Stimulated activated CD4-positive, alpha-beta T cell treated with anti-CD3 and anti-CD28 coated beads, Interleukin-1b, Interleukin-23, amount 100 ng/mL, for 1 hour (primary cell): ENCODE data around the gene ADARB2.

Experiments used
- DNase-seq, 2 donors: peaks; one replicate each; pipeline ENCODE4 v3.0.0-alpha.2; 2020; ENCODE audit warnings: low read depth in 2 of 2

ADARB2 gene

DNA sequence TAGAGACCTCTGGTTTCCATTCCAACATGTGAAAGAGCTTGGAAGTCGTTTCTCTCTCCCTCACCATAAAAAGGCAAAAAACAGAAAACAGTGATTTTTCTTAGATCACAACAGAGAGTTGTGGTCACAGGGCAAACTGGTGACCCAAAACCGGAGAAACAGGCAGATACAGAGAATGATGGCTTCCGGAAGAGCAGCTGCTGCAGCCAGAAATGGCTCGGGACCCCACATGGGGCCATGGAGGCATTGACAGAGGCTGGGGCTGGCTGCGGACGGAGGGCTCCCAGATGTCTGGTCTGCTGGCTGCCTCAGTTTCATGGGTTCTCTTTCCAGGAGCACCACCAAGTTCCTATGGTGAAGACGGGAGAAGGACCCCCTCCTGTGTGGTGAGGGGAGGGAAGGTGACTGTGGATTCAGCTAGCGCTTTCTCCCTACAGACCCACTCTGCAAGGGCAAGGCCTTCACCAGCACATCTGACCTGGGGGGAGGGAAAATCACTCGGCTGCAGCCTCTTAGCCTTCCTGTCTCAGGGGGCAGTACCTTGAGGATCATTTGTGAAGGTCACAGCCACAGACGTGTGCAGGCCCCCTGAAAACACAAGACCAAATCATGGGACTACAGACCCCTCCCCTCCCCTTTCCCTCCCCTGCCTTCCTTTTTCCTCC, 599.7 kb downstream of the ADARB2 start:
- DNase-seq, result no peak

DNA sequence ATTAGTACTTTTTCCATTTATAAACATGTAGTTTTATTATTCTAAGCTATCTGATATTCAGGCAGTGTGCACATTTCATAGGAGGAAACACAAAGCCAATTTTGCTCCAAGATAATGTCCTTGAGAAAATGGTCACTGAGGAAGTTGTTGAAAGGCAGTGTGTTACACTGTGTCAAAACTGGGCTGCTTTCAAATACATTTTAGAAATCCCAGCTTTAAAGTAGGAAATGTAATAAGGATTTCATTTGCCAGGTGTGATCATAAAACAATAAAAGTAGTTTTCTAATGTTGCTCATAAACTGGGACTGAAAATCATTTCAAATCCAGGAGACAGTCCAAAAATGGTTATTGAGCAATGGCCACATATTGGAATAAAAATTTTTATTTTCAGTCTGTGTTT, 601.1 kb downstream of the ADARB2 start:
- no peak for DNase-seq

DNA sequence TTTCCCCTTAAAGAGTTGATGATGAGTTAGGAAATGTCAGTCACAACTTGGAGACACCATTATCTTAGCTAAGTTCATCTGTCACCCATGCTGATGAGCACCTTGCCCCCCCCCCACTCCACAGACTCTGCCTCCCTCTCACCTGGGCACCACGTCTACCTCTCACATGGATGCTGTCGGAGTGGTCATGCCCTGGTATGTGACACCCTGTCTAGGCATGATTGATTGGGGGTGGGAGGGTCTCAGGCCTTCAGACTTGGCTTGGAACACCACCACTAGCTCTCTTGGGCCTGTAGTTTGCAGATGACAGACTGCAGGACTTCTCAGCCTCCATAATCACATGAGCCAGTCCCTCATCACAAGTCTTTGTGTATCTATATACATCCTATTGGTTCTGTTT, 603.2 kb downstream of the ADARB2 start:
- DNase-seq, result no peak

GRCh38 chr10:1133495-1134045, 603.8 kb downstream of the ADARB2 start:
- no peak for DNase-seq

GRCh38 chr10:1132584-1132983, 604.7 kb downstream of the ADARB2 start:
- DNase-seq, result no peak

DNA sequence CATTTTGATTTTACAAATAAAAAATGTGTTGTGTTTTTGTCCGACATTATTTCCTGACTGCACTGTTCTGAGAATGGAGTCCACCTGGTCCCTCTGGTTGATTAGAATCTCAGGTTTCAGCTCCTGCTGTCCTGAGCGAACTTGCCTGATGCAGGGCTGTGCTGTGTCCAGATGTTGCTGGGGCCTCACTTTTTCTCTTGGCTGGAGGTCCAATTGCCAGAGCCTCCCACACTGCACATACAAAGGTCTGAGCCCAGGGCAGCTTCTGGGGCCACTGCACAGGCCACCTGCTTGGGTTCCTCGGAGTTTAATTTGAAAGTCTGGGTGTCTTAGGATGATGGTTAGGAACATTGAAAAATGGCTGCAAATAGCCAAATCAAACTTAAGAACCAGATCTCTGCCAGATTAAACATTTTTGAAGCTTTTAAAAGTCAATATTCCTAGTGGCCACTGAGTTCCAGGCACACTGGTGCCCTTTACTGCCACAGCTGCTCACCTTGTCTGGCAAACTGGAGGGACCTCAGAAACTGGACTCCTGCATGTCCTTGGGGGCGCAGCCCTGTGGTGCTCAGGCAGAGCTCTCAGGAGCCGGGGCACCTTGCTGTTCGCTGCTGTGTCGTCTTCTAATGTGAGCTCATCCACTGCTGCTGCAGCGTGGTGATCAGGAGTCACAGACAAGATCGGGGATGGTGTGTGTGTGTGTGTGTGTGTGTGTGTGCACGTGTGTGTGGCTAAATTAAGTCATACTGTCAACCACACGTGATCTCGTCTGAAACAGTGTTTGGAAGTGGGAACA, 606.1 kb downstream of the ADARB2 start:
- no peak for DNase-seq

- DNase-seq, result no peak
Measured at GRCh38 chr10:1130226-1130625, 607.1 kb downstream of the ADARB2 start.

GRCh38 chr10:1128649-1129048, 608.7 kb downstream of the ADARB2 start:
- DNase-seq, result no peak

GRCh38 chr10:1128115-1128514, 609.2 kb downstream of the ADARB2 start:
- DNase-seq, result no peak

DNA sequence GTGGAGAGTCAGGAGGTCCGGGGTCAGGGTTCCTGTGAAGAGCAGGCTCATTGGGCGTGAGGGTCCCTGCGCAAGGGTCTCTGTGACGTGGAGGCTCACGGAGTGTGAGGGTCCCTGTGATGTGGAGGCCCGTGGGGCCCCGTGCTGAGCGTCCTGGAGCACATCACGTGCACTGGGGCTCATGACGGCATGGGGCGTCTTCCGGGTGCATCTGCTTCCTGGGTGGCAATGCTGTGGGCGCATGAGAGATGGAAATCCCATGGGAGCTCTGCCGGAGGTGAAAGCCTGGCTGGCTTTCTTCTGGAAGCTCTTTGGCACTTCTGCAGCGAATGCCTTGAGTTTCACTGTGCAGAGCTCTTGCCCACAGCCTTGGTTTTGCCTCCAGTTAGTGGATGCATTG, 609.7 kb downstream of the ADARB2 start:
- DNase-seq, result no peak
